ENCODE data around the gene MNAT1. TPM values are rescaled to one million over a fixed set of nuclear protein-coding genes. Genes with fewer than 3 reads are reported as not detected.

MNAT1 gene
- total and polyA plus RNA-seq, 9 of the 15 experiments (the other 6 are each of a cell fraction or from before 2014, with no cell fraction given): 37.8 to 83.3 (median 60.4) TPM

GRCh38 chr14:60753264-60754119 is 18.9 kb downstream of the MNAT1 start (continued):
- TF ChIP-seq PBX2 (CRISPR knock-in tag; IDR thresholded peaks at IDR 0.05; ENCODE audit: low read depth) (no peak), PBX2 (tag; conservative IDR thresholded peaks at IDR 0.05; ENCODE audit: low read depth) (peak; percentile 15; the same call in 1 of the 2 replicates), RCOR1 (IDR thresholded peaks at IDR 0.05; ENCODE audit: borderline replicate concordance in 1 of 2, low read depth in 2 of 2, low read length in 2 of 2) (no peak), TCF7 (IDR thresholded peaks at IDR 0.05; ENCODE audit: borderline replicate concordance) (no peak), ZNF407 (IDR thresholded peaks at IDR 0.05; ENCODE audit: low read depth) (no peak), PHF21A (IDR thresholded peaks at IDR 0.05; ENCODE audit: borderline replicate concordance, low read depth) (no peak), ZKSCAN3 (CRISPR knock-in tag; IDR thresholded peaks at IDR 0.05) (no peak)

All from K562 (cell line).